A673 (cell line): Measurements from ENCODE around the gene SRM.

Experiments used
- CTCF ChIP-seq: fragments of 300-800, 200-600 bp; sonication (generic); conservative IDR thresholded peaks from 2 replicates; pipeline ENCODE4 v1.5.1; 2017; ENCODE audit warnings: low read depth, mild to moderate bottlenecking, antibody characterized with exemption, low read length, moderate library complexity, mixed read lengths
- EZH2 ChIP-seq: fragments of 200-600 bp; sonication (generic); IDR thresholded peaks from 2 replicates; pipeline ENCODE4 v1.6.1; 2017; ENCODE audit warnings: borderline replicate concordance, low read depth, mild to moderate bottlenecking, mixed read lengths, antibody characterized with exemption, low read length; ENCODE audit not compliant: poor library complexity, severe bottlenecking

GRCh38 chr1:11061652-11062365 is 2.0 kb upstream of the SRM start:
- TF ChIP-seq CTCF (no peak), EZH2 (no peak)
